ENCODE data around the gene AADAC.

The AADAC gene

GRCh38 chr3:151772825-151773480, 41.0 kb upstream of the AADAC start:
- DNase-seq (ENCODE audit: low read depth, low spot score), result no peak
- no peak overlapping the region for H3K9ac ChIP-seq (ENCODE audit: insufficient read length, low read depth)
- no peaks in the 10 kb centered on the region for H3K36me3 ChIP-seq (ENCODE audit: insufficient read depth, insufficient read length, low read length)
- TF ChIP-seq YY1 (IDR thresholded peaks at IDR 0.05; ENCODE audit: insufficient read depth, insufficient read length), result no peak
- no peak for TF ChIP-seq ZNF274 (IDR thresholded peaks at IDR 0.05; ENCODE audit: low read depth, low read length)
- TF ChIP-seq SUZ12 (IDR thresholded peaks at IDR 0.05; ENCODE audit: extremely low read depth, insufficient read depth, insufficient read length), result no peak
- H3K4me1 ChIP-seq (ENCODE audit: insufficient read depth, insufficient read length), result no peaks in the 10 kb centered on the region
- H3K27me3 ChIP-seq (ENCODE audit: insufficient read depth, insufficient read length), result no peaks in the 10 kb centered on the region
- no peak overlapping the region for H3K4me3 ChIP-seq (ENCODE audit: insufficient read length, low read depth)
- no peaks in the 10 kb centered on the region for H3K9me3 ChIP-seq (ENCODE audit: insufficient read depth, low read length)

DNA sequence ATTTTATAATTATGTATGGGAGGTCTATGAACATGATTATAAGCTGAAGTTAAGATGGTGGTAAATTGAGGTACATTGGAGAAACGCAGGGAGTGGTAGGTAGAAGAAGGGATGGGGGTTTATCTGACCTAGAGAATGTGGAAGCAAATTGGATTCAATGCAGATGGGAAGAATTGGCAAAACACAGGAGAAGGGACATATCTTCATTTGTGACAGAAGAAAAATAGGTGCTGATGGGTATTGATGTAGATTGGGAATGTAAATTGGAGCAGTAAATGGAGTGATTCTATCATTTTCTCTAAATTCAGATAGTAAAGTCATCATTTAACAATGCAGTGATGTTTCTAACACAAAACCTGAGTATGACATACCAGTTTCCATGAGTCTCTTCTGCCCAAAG, 39.7 kb upstream of the AADAC start:
- no peak for TF ChIP-seq YY1 (IDR thresholded peaks at IDR 0.05; ENCODE audit: insufficient read depth, insufficient read length)
- TF ChIP-seq SUZ12 (IDR thresholded peaks at IDR 0.05; ENCODE audit: extremely low read depth, insufficient read depth, insufficient read length), result no peak
- no peak for TF ChIP-seq ZNF274 (IDR thresholded peaks at IDR 0.05; ENCODE audit: low read depth, low read length)
- no peaks in the 10 kb centered on the region for H3K4me1 ChIP-seq (ENCODE audit: insufficient read depth, insufficient read length)
- no peaks in the 10 kb centered on the region for H3K27me3 ChIP-seq (ENCODE audit: insufficient read depth, insufficient read length)
- no peak overlapping the region for H3K4me3 ChIP-seq (ENCODE audit: insufficient read length, low read depth)
- DNase-seq (ENCODE audit: low read depth, low spot score), result no peak
- no peaks in the 10 kb centered on the region for H3K36me3 ChIP-seq (ENCODE audit: insufficient read depth, insufficient read length, low read length)
- H3K9ac ChIP-seq (ENCODE audit: insufficient read length, low read depth), result no peak overlapping the region
- no peaks in the 10 kb centered on the region for H3K9me3 ChIP-seq (ENCODE audit: insufficient read depth, low read length)

DNA sequence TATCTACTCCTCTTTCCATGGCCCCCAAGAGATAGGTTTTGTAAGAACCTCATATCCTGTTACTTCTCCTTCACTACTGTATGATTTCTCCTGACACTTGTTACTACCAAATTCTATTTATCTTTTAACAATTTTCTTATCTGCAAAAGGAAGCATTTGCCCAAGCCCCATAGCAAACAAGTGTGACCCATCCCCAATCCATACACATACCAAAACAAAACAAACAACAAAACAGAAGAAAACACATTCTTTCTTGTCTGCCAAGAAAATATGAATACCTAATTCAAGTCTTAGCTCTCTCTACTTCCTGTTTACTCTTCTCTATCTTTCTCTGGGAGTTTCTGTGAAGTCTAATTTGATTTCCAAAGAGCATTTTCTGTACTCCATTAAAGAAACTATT, 39.0 kb upstream of the AADAC start:
- no peaks in the 10 kb centered on the region for H3K27me3 ChIP-seq (ENCODE audit: insufficient read depth, insufficient read length)
- no peak for TF ChIP-seq YY1 (IDR thresholded peaks at IDR 0.05; ENCODE audit: insufficient read depth, insufficient read length)
- no peak for TF ChIP-seq ZNF274 (IDR thresholded peaks at IDR 0.05; ENCODE audit: low read depth, low read length)
- TF ChIP-seq SUZ12 (IDR thresholded peaks at IDR 0.05; ENCODE audit: extremely low read depth, insufficient read depth, insufficient read length), result no peak
- no peak overlapping the region for H3K9ac ChIP-seq (ENCODE audit: insufficient read length, low read depth)
- no peaks in the 10 kb centered on the region for H3K4me1 ChIP-seq (ENCODE audit: insufficient read depth, insufficient read length)
- no peak overlapping the region for H3K4me3 ChIP-seq (ENCODE audit: insufficient read length, low read depth)
- no peaks in the 10 kb centered on the region for H3K36me3 ChIP-seq (ENCODE audit: insufficient read depth, insufficient read length, low read length)
- no peak for DNase-seq (ENCODE audit: low read depth, low spot score)
- no peaks in the 10 kb centered on the region for H3K9me3 ChIP-seq (ENCODE audit: insufficient read depth, low read length)

GRCh38 chr3:151775314-151776258, 38.3 kb upstream of the AADAC start:
- Histone ChIP-seq H3K9me3 (ENCODE audit: insufficient read depth, low read length) (no peaks in the 10 kb centered on the region), H3K27me3 (ENCODE audit: insufficient read depth, insufficient read length) (no peaks in the 10 kb centered on the region)

GRCh38 chr3:151776259-151776740, 37.6 kb upstream of the AADAC start:
- H3K4me3 ChIP-seq (ENCODE audit: insufficient read length, low read depth), result no peak overlapping the region
- no peaks in the 10 kb centered on the region for H3K36me3 ChIP-seq (ENCODE audit: insufficient read depth, insufficient read length, low read length)
- no peaks in the 10 kb centered on the region for H3K9me3 ChIP-seq (ENCODE audit: insufficient read depth, low read length)
- TF ChIP-seq ZNF274 (IDR thresholded peaks at IDR 0.05; ENCODE audit: low read depth, low read length), result no peak
- TF ChIP-seq SUZ12 (IDR thresholded peaks at IDR 0.05; ENCODE audit: extremely low read depth, insufficient read depth, insufficient read length), result no peak
- no peak for TF ChIP-seq YY1 (IDR thresholded peaks at IDR 0.05; ENCODE audit: insufficient read depth, insufficient read length)
- H3K27me3 ChIP-seq (ENCODE audit: insufficient read depth, insufficient read length), result no peaks in the 10 kb centered on the region
- H3K9ac ChIP-seq (ENCODE audit: insufficient read length, low read depth), result no peak overlapping the region
- DNase-seq (ENCODE audit: low read depth, low spot score), result no peak
- H3K4me1 ChIP-seq (ENCODE audit: insufficient read depth, insufficient read length), result no peaks in the 10 kb centered on the region

More at GRCh38 chr3:151775314-151776258, 38.3 kb upstream of the AADAC start:
- H3K9ac ChIP-seq (ENCODE audit: insufficient read length, low read depth), result no peak overlapping the region
- H3K4me3 ChIP-seq (ENCODE audit: insufficient read length, low read depth), result no peak overlapping the region
- no peak for TF ChIP-seq ZNF274 (IDR thresholded peaks at IDR 0.05; ENCODE audit: low read depth, low read length)
- TF ChIP-seq YY1 (IDR thresholded peaks at IDR 0.05; ENCODE audit: insufficient read depth, insufficient read length), result no peak
- no peak for TF ChIP-seq SUZ12 (IDR thresholded peaks at IDR 0.05; ENCODE audit: extremely low read depth, insufficient read depth, insufficient read length)
- H3K4me1 ChIP-seq (ENCODE audit: insufficient read depth, insufficient read length), result no peaks in the 10 kb centered on the region
- no peaks in the 10 kb centered on the region for H3K36me3 ChIP-seq (ENCODE audit: insufficient read depth, insufficient read length, low read length)
- DNase-seq (ENCODE audit: low read depth, low spot score), result no peak

- H3K9ac ChIP-seq (ENCODE audit: insufficient read length, low read depth), result no peak overlapping the region
- no peaks in the 10 kb centered on the region for H3K27me3 ChIP-seq (ENCODE audit: insufficient read depth, insufficient read length)
- no peak for TF ChIP-seq YY1 (IDR thresholded peaks at IDR 0.05; ENCODE audit: insufficient read depth, insufficient read length)
- TF ChIP-seq SUZ12 (IDR thresholded peaks at IDR 0.05; ENCODE audit: extremely low read depth, insufficient read depth, insufficient read length), result no peak
- no peak for TF ChIP-seq ZNF274 (IDR thresholded peaks at IDR 0.05; ENCODE audit: low read depth, low read length)
- no peak for DNase-seq (ENCODE audit: low read depth, low spot score)
- no peaks in the 10 kb centered on the region for H3K36me3 ChIP-seq (ENCODE audit: insufficient read depth, insufficient read length, low read length)
- H3K4me3 ChIP-seq (ENCODE audit: insufficient read length, low read depth), result no peak overlapping the region
- no peaks in the 10 kb centered on the region for H3K4me1 ChIP-seq (ENCODE audit: insufficient read depth, insufficient read length)
- no peaks in the 10 kb centered on the region for H3K9me3 ChIP-seq (ENCODE audit: insufficient read depth, low read length)
Measured at GRCh38 chr3:151777880-151778279, 36.0 kb upstream of the AADAC start.

DNA sequence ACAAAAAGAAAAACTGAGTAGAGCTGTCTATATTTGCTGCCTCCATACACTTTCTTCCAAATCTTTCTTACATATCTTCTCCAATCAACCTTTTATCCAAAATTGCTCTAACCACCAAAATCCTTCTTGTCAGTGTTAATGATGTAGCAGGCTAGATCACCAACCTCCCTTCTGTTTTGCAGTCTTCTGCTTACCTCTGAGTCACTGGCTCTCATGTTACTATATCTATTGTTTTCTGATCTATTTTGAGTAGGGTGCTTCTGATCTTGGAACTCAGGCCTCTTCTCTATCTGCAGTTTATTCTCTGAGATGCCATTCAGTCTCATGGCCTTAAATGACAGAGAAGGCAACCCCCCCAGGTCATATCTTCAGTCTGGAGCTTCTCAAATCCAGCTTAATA, 26.3 kb upstream of the AADAC start:
- TF ChIP-seq ZNF274 (IDR thresholded peaks at IDR 0.05; ENCODE audit: low read depth, low read length) (no peak), YY1 (IDR thresholded peaks at IDR 0.05; ENCODE audit: insufficient read depth, insufficient read length) (no peak)
- Histone ChIP-seq H3K9ac (ENCODE audit: insufficient read length, low read depth) (no peak overlapping the region), H3K4me1 (ENCODE audit: insufficient read depth, insufficient read length) (no peaks in the 10 kb centered on the region), H3K27me3 (ENCODE audit: insufficient read depth, insufficient read length) (no peaks in the 10 kb centered on the region), H3K4me3 (ENCODE audit: insufficient read length, low read depth) (no peak overlapping the region), H3K36me3 (ENCODE audit: insufficient read depth, insufficient read length, low read length) (no peaks in the 10 kb centered on the region), H3K9me3 (ENCODE audit: insufficient read depth, low read length) (no peaks in the 10 kb centered on the region; the same call in 1 of the 2 replicates)
- DNase-seq (ENCODE audit: low read depth, low spot score), result no peak

Data from NT2/D1 (cell line).